ENCODE measurements around the gene GTPBP2.
"Not testable (repeated sequence)": the region's sequence is repeated elsewhere in the genome, so short reads cannot be mapped to it uniquely, and the experiment has no call there.

The GTPBP2 gene

DNA sequence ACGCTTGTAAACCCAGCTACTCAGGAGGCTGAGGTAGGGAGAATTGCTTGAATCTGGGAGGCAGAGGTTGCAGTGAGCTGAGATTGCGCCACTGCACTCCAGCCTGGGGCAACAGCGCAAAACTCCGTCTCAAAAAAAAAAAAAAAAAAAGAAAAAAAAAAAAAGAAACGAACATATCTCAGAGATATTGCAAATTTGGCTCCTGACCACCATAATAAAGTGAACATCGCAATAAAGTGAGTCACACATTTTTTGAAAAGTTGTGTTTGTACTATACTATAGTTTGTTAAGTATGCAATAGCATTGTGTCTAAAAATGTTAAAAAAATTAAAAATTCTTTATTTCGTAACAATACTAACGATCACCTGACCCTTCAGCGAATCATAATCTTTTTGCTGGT lies 29.1 kb upstream of the GTPBP2 start:
- DNase-seq, result no peak

DNA sequence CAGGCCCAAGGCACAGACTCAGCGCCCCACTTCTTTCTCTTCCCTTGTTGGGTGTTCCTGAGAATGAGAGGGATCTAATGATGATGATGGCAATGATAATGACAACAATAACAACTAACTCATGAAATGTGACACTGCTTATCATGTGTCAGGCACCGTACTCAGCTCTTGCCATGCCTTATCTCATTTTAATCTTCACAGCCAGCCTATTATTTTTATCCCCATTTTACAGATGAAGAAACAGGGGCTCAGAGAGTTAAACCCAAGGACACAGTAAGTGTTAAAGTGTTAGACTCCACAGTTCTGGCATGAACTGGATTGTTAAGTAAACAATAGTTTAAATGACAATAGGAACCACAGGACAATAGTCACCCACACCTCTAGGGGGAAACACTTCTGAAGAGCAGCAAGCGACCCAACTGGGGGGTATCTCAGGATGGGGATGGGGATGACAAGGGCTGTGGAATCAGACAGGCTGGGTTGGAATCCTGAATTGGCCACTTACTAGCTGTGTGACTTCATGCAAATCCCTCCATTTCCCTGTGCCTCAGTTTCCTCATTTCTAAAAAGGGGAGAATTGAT lies 28.2 kb upstream of the GTPBP2 start:
- DNase-seq, result no peak

DNA sequence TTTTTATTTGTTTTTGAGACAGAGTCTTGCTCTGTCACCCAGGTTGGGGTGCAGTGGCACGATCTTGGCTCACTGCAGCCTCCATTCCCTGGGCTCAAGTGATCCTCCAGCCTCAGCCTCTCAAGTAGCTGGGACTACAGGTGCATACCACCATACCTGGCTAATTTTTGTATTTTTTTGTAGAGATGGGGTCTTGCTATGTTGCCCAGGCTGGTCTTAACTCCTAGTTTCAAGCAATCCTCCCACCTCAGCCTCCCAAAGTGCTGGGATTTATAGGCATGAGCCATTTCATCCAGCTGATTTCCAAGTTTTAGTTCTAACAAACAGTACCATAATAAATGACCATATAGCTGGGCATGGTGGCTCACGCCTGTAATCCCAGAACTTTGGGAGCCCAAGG lies 23.8 kb upstream of the GTPBP2 start:
- not testable (repeated sequence) for DNase-seq

DNA sequence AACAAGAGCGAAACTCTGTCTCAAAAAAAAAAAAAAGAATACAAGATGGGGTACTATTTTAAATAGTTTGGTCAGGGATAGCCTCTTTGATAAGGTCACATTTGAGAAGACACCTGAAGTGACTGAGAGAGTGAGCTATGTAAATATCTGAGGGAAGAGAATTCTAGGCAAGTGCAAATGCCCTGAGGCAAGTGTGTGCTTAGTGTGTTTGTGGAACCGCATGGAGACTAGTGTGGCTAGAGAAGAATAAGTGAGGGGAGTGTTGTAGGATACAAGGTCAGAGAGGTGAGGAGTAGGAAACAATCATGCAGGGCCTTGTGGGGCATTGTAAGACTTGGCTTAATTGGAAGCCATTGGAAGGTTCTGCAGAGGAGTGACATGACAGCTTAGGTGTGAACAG lies 19.2 kb upstream of the GTPBP2 start:
- no peak for DNase-seq

DNA sequence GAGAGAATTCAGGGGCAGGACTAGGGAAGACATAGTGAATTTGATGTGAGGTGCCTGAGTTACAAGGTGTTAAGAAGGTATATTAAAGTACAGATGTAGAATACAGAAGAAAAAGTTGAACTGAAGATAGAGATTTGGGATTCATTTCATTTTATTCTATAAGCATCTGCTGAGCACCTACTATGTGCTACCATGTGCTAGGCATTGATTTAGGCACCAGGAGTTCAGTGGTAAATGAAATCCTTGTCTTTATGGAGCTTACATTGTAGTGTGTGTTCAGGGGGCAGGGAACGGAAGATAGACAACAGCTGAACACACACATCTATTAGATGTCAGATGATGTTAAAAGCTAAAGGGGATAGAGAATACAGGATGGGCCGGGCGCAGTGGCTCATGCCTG lies 18.5 kb upstream of the GTPBP2 start:
- no peak for DNase-seq

DNA sequence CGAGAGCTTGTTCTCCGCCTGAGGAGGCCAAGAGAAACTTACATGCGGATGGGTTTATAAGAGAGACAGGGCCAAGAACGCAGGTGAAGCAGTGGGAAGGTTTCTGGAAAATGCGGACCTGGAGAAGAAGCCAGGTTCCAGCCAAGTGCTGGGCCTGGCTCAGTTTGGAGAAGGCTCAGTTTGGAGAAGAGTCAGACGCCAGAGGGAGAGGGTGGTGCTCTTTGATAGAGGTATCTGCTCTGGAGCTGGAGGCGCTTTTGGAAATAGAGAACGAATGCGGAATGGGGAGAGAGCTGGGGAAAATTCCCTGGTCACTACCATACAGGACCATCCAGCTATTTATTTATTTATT lies 16.5 kb upstream of the GTPBP2 start:
- no peak for DNase-seq

DNA sequence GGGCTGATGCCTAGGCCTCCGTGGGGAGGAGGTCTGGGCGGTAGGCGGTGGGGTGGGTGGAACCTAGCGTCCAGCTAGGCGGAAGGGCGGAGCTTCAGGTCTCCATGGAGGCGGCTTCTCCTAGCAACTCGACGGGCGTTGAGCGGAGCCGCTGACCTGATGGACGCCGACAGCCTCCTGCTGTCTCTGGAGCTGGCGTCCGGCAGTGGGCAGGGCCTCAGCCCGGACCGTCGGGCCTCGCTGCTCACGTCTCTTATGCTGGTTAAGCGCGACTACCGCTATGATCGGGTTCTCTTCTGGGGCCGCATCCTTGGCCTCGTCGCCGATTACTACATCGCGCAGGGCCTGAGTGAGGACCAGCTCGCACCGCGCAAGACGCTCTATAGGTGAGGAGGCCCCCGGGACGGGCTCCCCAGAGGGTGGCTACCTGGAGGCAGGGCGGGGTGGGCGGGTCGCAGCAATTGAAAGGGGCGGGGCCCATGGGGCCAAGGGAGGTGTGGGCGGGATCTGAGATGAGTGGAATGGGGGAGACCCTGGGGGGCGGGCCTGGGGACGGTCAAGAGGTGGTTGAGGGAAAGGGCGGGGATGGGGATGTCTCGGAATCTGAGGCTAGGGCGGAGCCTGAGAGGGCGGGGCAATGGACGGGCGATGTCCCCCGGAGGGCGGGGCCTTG lies 16.0 kb upstream of the GTPBP2 start, which contains the start of gene RSPH9:
Gene RSPH9, plus strand, starts transcription at position 97 of the 673 bp plus-strand sequence. Its CDS starts 63 bp downstream, at position 160.
- peak; percentile 81 for DNase-seq

DNA sequence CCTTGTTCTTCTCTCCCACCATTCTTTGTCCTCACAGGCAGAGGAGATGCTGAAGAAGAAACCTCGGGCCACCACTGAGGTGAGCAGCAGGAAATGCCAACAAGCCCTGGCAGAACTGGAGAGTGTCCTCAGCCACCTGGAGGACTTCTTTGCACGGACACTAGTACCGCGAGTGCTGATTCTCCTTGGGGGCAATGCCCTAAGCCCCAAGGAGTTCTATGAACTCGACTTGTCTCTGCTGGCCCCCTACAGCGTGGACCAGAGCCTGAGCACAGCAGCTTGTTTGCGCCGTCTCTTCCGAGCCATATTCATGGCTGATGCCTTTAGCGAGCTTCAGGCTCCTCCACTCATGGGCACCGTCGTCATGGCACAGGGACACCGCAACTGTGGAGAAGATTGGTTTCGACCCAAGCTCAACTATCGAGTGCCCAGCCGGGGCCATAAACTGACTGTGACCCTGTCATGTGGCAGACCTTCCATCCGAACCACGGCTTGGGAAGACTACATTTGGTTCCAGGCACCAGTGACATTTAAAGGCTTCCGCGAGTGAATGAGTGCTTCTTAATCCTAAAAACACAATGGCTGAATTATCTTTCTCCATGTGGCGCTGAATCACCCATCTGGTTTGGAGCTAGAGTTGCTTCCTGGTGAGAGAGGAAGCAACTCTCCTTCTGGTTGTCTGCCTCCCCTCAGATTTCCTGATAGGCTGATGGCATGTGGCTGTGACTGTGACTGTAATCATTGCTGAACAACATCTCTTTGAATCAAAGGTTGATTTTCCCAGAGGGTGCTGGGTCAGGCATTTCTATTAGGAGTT lies 11.1 kb upstream of the GTPBP2 start:
- peak; percentile 65 for DNase-seq

DNA sequence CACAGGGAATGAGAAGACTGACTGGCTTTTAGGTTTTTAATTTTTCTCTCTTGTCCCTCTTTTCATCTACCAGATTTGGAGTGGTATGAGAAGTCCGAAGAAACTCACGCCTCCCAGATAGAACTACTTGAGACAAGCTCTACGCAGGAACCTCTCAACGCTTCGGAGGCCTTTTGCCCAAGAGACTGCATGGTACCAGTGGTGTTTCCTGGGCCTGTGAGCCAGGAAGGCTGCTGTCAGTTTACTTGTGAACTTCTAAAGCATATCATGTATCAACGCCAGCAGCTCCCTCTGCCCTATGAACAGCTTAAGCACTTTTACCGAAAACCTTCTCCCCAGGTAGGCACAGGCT lies 7.2 kb upstream of the GTPBP2 start:
- peak; percentile 35 for DNase-seq

DNA sequence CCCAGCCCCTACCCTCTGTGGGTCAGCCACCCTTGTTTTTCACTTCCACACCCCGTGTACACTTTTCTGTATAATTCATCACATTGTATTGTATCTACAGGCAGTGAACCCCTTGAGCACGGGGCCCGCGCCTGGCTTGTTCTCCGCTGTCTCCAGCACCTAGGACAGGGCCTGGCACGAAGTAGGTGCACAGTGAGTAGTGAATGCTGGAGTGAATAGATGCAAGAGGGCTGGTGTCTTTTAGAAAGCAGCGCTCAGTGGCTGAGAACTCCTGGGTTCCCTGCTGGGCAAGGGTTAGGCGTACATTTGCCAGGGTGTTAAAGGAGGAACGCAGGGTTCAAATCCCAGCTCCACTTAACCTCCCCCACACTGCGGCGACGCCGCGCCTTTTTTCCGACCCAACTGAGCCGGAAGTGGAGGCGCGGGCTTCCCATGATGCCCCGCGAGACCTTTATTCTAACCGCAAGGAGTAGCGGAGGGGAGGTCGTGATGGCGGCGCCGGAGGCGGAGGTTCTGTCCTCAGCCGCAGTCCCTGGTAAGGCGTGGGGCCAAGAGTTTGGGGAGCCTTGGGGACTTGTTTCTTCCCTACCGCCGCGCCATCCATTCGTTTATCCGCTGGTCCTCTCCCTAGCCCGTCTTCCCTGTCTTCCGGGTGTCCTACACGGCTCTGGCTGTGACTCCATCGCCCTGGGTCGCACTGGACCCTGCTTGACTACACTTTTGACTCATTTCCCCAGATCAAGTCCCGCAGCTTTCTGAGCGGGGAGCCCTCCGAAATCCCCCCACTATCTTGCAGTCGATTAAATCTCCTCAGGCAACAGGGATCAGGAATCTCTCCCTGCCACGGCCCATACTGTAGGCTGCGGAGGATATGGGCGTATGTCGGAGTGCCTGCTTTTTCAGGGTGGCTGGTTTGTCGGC lies 6.6 kb upstream of the GTPBP2 start, which contains the start of gene MAD2L1BP:
Gene MAD2L1BP, plus strand, starts transcription at position 454 of the 921 bp plus-strand sequence. Its CDS starts 36 bp downstream, at position 490.
- peak; percentile 94 for DNase-seq

DNA sequence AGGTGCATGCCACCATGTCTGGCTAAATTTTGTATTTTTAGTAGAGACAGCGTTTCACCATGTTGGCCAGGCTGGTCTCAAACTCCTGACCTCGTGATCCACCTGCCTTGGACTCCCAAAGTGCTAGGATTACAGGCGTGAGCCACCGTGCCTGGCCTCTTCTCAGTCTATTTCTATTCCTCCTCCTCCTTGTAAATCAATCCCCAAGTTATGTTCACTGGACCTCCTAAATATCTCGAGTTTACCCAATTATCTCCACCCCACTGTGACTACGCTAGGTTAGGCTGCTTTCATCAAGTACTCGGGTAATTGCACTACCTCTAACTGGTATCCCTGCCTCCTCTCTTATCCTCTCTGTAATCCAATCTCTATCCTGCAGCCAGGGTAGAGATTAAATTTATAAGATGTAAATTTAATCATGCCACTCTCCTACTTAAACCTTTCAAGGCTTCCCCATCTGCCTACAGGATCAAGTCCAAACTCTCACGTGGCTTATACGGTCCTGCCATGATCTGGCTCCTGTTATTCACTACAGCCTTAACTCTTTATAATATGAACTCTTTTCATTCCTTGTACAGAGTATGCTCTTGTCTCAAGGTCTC lies 5.7 kb upstream of the GTPBP2 start:
- DNase-seq, result no peak

DNA sequence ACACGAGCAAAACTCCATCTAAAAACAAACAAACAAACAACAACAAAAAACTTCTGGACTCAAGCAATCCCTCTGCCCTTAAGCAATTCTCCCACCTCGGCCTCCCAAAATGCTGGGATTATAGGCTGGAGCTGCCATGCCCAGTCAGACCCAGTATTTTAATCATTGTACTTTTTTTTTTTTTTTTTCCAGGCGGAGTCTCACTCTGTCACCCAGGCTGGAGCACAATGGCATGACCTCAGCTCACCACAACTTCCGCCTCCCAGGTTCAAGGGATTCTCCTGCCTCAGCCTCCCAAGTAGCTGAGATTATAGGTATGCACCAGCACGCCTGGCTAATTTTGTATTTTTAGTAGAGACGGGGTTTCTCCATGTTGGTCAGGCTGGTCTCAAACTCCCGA lies 3.9 kb upstream of the GTPBP2 start:
- not testable (repeated sequence) for DNase-seq

DNA sequence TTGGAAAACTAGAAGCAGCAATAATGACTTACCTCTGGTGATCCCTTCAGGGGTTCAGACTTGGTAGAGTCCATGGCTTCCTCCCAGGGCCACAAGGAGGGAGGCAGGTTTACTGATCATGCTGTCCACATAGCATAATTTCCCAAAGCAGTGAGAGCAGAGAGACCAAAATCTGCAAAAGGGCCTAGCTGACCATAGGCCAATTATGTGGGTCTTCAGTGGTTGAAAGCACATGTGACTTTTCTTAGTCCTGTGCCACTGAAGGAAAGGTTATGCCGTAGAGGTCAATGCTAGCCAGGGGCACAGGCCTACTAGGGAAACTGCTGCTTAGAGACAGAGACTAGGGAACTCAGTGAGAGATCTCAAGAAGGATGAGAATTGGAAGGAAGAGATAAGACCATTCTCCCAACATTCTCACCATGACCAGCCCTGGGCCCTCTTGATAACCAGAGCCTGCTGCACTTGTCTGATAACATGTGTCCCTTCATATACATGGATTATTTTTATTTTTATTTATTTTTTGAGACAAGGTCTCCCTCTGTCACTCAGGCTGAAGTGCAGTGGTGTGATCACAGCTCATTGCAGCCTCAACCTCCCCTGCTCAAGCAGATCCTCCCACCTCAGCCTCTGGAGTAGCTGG lies 2.0 kb upstream of the GTPBP2 start:
- peak; percentile 97 for DNase-seq

DNA sequence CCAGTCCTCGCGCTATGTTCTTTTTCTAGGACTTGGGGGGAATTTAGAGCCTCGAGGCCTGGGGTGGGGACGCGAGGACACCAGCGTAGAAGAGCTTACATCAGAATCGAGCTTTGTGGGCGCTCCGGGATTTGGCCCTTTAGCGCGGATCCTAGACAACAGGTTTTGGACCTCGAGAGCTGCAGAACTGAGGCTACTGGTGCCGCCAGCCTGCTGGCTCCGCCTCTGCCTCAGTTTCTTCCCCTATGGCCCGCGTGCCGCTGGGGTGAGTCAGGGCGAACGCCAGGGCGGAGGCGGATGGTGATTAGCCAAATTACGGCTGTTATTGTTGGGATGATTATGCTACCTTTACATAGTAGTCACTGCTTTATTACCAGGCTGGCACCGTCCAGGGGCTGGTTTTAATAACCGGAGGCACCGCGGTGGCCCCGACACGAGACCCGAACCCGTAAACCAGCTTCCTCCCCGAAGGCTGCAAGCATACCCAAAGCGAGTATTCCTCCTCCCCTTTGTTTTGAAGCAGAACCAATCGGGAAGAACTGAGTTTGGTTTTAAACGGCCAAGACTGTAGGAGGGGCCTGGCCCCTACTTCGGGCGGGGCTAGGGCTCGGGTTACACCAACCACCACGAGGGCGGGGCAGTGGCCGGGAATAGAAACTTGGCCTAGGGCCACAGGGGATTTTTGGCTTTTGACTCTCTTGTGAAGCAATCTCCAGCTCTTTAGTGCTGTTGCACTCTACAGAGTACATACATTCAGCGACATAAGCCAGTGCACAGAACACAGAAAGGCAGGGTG lies 639 bp upstream of the GTPBP2 start:
- DNase-seq, result peak; percentile 100

DNA sequence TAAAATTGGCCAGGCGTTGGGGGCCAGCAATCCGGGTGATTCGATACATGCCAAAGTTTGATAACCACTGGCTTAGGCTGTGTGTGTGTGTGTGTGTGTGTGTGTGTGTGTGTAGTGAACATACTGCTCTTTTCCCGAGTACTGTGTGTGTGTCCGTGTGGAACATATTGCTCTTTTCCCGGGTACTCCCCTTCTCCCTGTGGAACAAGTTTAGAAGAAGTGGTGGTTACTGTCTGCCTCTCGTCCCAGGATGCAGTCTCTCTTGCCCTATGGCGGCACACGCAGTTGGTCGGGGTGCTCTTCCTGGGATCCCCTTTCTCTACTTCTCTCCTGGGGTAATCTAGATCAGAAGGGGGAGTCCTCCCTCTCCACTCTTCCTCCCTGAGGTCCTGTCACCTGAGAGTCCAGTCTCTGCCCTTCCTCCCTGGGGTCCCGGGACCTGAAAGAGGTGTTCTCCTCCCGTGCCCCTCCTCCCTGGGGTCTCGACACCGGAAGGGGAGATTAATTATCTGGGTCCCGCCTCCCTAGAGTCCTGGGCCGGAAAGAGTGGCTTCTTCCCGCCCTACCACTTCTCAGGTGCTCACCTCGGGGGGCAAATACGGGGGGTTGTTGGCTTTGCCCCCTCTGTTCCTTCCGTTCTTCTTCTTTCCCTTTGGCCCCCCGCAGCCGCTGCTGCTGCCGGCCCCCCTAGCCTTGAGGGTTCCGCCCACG lies 516 bp downstream of the GTPBP2 start:
- peak; percentile 80 for DNase-seq

DNA sequence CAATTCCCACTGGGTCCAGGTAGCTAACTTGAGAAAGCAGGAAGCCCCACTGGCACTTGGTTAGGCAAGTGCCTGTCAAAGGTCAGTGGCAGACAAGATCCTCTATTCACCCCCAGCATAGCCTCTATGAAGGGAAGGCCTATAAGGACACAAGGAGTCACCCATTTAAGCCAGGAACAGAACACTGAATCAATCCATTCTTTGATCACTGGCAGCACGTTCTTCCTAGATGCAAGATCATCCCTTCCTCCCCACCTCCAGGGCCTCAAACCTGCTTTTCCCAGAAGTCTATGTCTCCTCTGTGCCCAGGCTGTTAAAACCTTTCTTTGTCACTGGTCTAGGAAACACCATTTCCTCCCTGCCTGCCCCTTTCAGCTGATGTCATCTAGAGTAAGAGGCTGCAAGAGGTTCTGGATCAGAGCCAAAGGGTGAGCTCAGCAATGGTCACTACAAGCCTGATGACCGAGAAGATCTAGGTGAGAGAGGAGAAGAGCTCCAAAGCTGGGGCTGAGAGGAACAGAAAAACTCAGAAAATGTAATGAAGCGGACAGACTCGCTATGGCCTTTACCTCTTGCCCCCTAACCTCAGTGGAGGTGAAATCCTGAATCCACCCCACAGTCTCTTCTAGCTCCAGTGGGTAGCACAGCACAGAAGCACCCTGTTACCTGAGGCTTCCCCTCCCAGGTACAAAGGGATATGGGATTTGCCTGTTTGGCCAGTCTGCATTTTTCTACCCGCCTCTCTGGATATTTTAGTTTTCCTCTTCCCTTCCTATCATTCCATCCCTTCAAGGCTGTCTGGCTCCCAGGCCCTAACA lies 1.8 kb downstream of the GTPBP2 start:
- DNase-seq, result peak; percentile 78

DNA sequence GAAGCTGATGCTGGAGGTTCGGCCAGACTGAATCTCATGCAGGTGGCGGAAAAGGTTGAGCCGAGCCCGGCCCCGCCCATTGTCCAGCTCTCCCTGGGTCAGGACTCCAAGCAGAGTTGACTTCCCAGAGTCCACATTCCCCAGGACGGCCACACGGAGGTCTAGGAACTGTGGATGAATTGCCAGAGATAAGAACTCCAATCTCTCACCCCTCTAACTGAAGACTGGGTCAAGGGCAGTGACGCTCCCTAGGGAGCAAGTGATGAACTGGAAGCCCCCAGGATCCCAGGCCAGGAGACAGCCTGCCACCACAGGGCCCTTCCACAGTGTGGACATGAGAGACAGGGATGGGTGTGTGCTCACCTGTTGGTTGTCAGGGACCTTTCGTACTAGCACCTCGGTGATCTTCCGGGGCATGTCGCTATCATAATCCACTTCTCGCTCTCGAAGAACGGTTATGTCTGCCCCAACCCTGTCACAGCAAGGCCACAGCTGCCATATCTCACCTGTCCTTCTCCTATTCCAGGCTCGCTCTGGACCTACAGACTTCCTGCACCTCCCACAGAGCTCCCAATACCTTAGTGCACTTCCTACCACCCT lies 3.6 kb downstream of the GTPBP2 start:
- DNase-seq, result no peak

DNA sequence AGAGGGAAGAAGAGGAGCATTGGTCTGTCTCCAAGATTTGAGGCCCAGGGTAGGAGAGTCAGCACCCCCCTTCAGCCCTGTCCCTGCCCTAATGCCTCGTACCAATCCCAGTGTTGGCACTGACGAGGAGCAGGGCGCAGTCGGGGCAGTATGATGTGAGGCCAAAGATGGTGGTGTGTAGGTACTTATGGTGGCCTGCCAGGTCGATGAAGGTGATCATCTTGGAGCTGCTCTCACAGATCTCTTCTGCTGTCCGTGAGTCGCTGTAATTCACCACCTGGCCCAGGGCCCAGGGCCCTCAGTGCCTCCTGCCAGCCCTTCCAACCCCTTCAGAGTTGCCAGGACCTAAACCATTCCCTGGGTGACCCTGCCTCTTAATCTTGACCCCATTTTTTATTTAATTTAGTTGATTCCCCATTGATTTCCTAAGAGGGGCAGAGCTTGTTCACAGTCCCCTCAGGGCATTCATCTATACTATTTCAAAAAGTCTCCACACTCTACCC lies 4.2 kb downstream of the GTPBP2 start:
- no peak for DNase-seq
